Measurements from ENCODE around the gene ARID4A.
"Not testable (repeated sequence)": the region's sequence is repeated elsewhere in the genome, so short reads cannot be mapped to it uniquely, and the experiment has no call there.

Gene ARID4A

DNA sequence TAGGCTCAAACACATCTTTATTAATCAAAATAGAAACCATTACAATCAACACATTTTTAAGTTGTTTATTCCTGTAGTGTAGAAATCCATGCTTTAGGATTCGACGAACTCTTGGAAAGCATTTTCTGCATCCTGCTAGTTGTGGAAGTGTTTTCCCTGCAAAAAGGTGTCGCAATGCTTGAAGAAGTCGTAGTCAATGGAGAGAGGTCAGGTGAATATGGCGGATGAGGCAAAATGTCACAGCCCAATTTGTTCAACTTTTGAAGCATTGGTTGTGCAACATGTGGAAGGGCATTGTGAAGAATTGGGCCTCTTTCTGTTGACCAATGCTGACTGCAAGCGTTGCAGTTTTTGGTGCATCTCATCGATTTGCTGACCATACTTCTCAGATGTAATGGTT lies 4.2 kb upstream of the ARID4A start:
- DNase-seq (ENCODE audit: low read depth in 2 of 2) = no peak

- DNase-seq (ENCODE audit: low read depth in 2 of 2) = no peak
Measured at GRCh38 chr14:58296726-58297125, 1.6 kb upstream of the ARID4A start.

GRCh38 chr14:58297412-58297761 lies 968 bp upstream of the ARID4A start:
- DNase-seq (ENCODE audit: low read depth in 2 of 2) = no peak

DNA sequence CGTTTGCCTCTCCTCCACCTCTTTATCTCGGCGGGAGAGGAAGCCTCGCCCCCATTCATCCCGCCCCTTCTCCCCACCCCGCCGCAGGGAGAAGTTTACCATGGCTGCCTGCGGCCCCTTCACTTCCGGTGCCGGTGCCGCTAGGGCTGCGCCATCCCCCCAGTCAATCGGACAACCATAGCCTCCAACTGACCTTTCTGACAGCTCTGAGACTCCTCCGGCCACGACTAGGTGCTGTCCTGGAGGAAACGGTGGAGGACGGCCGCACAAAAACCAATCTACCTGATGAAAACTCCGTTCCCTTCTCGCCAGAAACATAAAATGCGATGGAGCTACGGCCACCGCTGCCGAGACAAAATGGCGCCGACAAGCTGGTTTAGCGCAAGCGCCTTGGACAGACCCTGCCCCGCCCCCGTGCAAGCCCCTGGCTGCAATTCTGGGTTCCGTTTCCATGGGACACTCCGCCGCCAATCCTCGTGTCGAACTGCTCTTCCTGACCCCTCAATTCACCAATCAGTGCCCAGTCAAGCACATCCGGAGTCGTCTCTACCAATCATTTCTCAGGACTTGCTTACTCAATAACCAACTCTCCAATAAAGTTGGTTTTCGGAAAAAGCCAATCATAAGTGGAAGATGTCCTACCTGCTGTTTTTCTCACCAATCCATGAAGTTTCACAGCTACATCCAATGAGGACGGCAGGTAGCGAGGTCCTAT lies 436 bp upstream of the ARID4A start:
- DNase-seq (ENCODE audit: low read depth in 2 of 2) = peak; percentile 94 to 97

GRCh38 chr14:58299401-58300330 lies 1.3 kb downstream of the ARID4A start:
- DNase-seq (ENCODE audit: low read depth in 2 of 2) = no peak

DNA sequence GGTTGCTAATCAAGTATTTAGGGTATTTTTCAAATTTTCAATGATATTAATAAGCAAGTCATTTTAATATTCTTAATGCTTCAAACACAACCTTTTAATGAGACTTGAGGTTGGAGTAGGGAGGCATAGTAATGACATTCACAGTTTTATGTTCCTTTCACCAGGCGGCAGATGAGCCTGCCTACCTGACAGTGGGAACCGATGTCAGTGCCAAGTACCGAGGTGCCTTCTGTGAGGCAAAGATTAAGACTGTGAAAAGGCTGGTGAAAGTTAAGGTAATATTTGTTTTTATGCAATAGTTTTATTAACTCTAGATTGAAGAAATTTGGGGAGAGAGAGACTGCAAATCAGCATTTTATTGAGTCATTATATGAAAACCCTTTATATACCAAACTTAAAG lies 3.1 kb downstream of the ARID4A start:
- no peak for DNase-seq (ENCODE audit: low read depth in 2 of 2)

DNA sequence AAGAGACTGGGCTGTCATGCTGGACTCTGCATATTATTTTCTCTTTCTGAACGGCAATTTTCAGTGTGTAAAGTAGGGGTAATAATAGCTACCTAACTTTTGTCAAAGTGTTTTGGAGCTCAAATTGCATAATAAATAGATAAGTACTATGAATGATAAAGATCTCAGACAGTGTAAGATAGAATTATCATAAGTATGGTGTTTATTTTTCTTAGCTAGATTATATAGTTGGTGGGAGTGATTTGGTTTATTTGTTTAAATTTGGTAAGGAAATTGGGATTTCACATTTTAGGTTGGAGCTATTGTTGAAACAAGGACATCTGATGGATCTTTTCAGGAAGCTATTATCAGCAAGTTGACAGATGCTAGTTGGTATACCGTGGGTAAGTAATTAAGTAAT lies 7.4 kb downstream of the ARID4A start:
- DNase-seq (ENCODE audit: low read depth in 2 of 2) = no peak

DNA sequence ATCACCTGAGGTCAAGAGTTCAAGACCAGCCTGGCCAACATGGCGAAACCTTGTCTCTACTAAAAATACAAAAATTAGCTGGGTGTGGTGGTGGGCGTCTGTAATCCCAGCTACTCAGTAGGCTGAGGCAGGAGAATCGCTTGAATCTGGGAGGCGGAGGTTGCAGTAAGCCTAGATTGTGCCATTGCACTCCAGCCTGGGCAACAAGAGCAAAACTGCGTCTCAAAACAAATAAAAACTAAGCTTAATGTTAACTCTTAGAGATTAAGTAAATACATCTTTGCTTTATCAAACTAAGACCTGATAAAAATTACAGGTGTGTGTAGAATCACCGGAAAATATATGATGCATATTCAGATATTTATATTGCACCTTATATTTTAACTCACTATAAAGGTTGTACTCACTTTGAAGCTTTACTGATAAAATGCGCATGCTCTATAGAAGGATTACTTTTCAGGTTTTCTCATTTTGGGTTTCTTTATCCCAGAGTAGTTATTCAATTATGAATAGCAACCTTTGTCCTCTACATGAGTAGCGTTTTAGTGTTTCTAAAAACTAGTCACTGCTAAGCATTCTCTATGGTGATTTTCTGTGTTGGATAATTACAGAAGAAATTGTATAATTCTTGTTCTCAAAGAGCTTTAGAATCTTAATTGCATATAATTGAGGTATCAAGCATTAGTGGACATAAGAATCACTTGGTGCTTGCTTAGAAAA lies 9.4 kb downstream of the ARID4A start:
- DNase-seq (ENCODE audit: low read depth in 2 of 2) = no peak

GRCh38 chr14:58309086-58309485 lies 10.7 kb downstream of the ARID4A start:
- no peak for DNase-seq (ENCODE audit: low read depth in 2 of 2)

GRCh38 chr14:58313699-58314098 lies 15.3 kb downstream of the ARID4A start:
- DNase-seq (ENCODE audit: low read depth in 2 of 2) = no peak

- no peak for DNase-seq (ENCODE audit: low read depth in 2 of 2)
Measured at GRCh38 chr14:58315606-58316005, 17.3 kb downstream of the ARID4A start.

DNA sequence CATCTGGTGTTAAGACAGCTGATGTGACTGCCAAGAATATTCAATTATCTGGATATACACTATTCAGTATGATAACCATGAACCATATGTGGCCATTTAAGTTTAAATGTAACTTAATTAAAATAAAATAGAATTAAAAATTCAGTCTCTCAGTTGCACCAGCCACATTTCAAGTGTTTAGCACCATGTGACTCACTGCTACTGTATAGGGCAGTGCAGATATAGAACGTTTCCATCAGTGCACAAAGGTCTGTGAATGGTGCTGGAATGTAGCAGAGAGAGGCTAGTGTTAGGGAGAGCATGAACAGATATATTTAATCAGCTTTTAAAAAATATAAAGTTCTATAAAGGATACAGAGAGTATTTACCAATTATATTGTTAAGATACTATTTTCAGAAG lies 28.7 kb downstream of the ARID4A start:
- no peak for DNase-seq (ENCODE audit: low read depth in 2 of 2)

DNA sequence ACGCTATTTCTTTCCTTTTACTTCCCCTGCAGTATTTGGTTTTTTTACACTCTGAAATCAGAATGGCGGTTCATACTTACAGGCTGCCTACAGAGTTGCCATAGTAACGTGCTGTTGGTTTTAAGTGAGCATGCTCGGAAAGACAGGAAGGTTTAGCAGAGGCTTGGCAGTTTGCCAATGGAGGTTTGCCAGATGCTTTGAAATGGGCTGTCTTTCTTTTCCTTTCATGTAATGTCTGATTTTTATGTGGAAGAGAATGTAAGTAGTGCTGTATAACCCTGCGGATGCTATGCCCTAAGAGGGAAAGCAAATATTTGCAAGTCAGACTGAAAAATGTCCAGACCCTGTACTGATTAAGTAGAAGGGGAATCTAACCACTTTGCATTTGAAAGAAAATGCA lies 32.8 kb downstream of the ARID4A start:
- peak; percentile 49 to 89 for DNase-seq (ENCODE audit: low read depth in 2 of 2)

DNA sequence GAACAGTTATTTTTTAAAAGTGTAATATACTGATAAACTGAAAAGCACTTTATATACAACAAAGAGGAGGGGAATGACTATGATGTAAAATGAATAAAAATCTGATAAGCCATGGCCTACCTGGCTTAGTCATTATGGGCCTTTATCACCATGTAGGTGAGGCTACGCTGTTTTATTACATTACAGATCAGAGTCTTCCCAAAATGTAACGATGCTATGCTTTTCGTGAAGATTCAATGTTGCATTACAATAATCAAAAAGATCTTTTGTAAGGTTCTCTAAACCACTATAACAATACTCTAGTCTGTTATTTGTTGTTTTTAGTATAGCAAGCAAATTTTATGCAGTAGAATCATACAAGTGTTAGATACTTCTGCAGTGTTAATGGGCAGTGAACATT lies 34.2 kb downstream of the ARID4A start:
- DNase-seq (ENCODE audit: low read depth in 2 of 2) = no peak

- not testable (repeated sequence) for DNase-seq (ENCODE audit: low read depth in 2 of 2)
Measured at GRCh38 chr14:58339666-58340065, 41.3 kb downstream of the ARID4A start.

- DNase-seq (ENCODE audit: low read depth in 2 of 2) = no peak
Measured at GRCh38 chr14:58341152-58341748, 42.9 kb downstream of the ARID4A start.

GRCh38 chr14:58343535-58343934 lies 45.2 kb downstream of the ARID4A start:
- DNase-seq (ENCODE audit: low read depth in 2 of 2) = not testable (repeated sequence)

- DNase-seq (ENCODE audit: low read depth in 2 of 2) = no peak
Measured at GRCh38 chr14:58353516-58354299, 55.4 kb downstream of the ARID4A start.

GRCh38 chr14:58354808-58355207 lies 56.5 kb downstream of the ARID4A start:
- no peak for DNase-seq (ENCODE audit: low read depth in 2 of 2)

- no peak for DNase-seq (ENCODE audit: low read depth in 2 of 2)
Measured at GRCh38 chr14:58356268-58356667, 57.9 kb downstream of the ARID4A start.

DNA sequence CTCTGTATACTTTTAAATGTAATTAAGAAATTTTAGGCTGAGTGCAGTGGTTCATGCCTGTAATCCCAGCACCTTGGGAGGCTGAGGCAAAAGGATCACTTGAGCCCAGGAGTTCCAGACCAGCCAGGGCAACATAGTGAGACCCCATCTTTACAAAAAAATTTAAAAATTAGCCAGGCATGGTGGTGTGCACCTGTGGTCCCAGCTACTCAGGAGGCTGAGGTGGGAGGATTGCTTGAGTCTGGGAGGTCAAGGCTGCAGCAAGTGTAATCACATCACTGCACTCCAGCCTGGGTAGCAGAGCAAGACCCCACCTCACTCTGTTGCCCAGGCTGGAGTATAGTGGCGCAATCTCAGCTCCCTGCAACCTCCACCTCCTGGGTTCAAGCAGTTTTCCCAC lies 63.9 kb downstream of the ARID4A start:
- DNase-seq (ENCODE audit: low read depth in 2 of 2) = not testable (repeated sequence)

Data from stimulated activated CD4-positive, alpha-beta T cell treated with anti-CD3 and anti-CD28 coated beads, Interleukin-1b, Interleukin-23, amount 100 ng/mL, for 4 hours (primary cell).